ENCODE data around the gene PTCD2. TPM values are rescaled to one million over a fixed set of nuclear protein-coding genes. Genes with fewer than 3 reads are reported as not detected.

The PTCD2 gene
- total RNA-seq, 2 donors from 2014 or later = 9.5 to 13.4 TPM

- Histone ChIP-seq H3K4me3 (ENCODE audit: low read length) (no peak overlapping the region), H3K27me3 (ENCODE audit: control insufficient read depth, insufficient read depth, low read length, poor library complexity, severe bottlenecking) (no peaks in the 10 kb centered on the region), H3K9me3 (ENCODE audit: control insufficient read depth, low read length) (no peaks in the 10 kb centered on the region), H3K36me3 (ENCODE audit: control insufficient read depth, insufficient read depth, low read length) (peaks cover 32% of the 10 kb centered on the region), H3K27ac (ENCODE audit: low read depth, low read length) (no peak overlapping the region), H3K4me1 (ENCODE audit: control insufficient read depth, insufficient read depth, low read length) (no peaks in the 10 kb centered on the region), H3K9ac (ENCODE audit: extremely low read depth, low read length, poor library complexity, severe bottlenecking) (no peak overlapping the region)
- H3K4me3 Mint-ChIP-seq = no peak overlapping the region
- peaks cover 13% of the 10 kb centered on the region for H3K36me3 Mint-ChIP-seq (ENCODE audit: low read depth)
- H3K27me3 Mint-ChIP-seq (ENCODE audit: insufficient read depth) = no peaks in the 10 kb centered on the region
- H3K4me1 Mint-ChIP-seq = no peaks in the 10 kb centered on the region
- no peaks in the 10 kb centered on the region for H3K9me3 Mint-ChIP-seq
- 100% methylated on average over 2 of the region's 2 CpGs for WGBS, 2 experiments (ENCODE audit: insufficient coverage in 1 of 2, insufficient read length in 1 of 2)
- no peak for DNase-seq
- H3K27ac Mint-ChIP-seq = no peak overlapping the region
- TF ChIP-seq, protein P1, sequence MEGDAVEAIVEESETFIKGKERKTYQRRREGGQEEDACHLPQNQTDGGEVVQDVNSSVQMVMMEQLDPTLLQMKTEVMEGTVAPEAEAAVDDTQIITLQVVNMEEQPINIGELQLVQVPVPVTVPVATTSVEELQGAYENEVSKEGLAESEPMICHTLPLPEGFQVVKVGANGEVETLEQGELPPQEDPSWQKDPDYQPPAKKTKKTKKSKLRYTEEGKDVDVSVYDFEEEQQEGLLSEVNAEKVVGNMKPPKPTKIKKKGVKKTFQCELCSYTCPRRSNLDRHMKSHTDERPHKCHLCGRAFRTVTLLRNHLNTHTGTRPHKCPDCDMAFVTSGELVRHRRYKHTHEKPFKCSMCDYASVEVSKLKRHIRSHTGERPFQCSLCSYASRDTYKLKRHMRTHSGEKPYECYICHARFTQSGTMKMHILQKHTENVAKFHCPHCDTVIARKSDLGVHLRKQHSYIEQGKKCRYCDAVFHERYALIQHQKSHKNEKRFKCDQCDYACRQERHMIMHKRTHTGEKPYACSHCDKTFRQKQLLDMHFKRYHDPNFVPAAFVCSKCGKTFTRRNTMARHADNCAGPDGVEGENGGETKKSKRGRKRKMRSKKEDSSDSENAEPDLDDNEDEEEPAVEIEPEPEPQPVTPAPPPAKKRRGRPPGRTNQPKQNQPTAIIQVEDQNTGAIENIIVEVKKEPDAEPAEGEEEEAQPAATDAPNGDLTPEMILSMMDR (conservative IDR thresholded peaks at IDR 0.05) = no peak
Observed at GRCh38 chr5:72283358-72283757, 36.8 kb upstream of the PTCD2 start.

DNA sequence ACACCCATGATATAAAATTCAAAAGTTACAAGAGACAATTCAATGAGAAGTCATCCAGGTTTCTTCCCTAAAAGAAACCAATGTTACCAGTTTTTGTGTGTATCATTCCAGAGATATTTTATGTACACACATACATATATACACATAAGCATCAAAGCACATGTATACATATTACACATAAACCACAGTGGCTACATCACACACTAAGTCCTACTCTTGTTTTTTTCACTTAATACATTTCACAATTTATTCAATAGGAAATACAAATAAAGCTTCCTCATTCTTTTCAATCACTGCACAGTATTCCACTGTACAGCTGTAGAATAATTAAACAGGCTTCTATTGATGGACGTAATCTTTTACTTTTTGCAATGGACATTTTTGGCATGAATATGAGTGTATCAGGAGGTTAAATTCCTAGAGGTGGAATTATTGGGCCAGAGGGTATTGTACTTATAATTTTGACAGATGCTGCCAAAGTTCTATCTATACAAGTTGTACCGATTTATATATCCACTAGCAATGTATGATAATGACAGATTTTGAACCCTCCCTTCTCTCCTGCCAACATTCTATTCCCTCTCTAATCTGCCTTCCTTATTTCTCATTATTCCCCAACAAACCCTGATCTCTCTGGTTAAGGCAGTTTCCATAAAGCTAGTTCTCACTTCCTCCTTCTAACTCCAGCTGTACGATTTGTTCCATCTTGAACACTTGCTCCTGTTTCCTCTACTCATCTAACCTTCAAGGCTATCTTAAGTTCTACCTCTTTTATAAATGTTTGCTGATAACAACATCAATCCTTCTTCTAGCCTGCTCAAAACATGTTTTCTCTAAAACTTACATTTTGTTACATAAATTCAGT is 35.4 kb upstream of the PTCD2 start:
- WGBS, 2 experiments (ENCODE audit: insufficient coverage in 1 of 2, insufficient read length in 1 of 2) = 89 to 93% methylated on average over 2 to 3 of the region's 3 CpGs
- no peaks in the 10 kb centered on the region for H3K9me3 ChIP-seq (ENCODE audit: control insufficient read depth, low read length)
- H3K36me3 ChIP-seq (ENCODE audit: control insufficient read depth, insufficient read depth, low read length) = peaks cover 25% of the 10 kb centered on the region
- no peaks in the 10 kb centered on the region for H3K4me1 ChIP-seq (ENCODE audit: control insufficient read depth, insufficient read depth, low read length)
- H3K36me3 Mint-ChIP-seq (ENCODE audit: low read depth) = peaks cover 17% of the 10 kb centered on the region
- H3K9me3 Mint-ChIP-seq = no peaks in the 10 kb centered on the region
- H3K4me1 Mint-ChIP-seq = no peaks in the 10 kb centered on the region
- no peak overlapping the region for H3K27ac Mint-ChIP-seq
- H3K4me3 Mint-ChIP-seq = no peak overlapping the region
- no peak overlapping the region for H3K4me3 ChIP-seq (ENCODE audit: low read length)
- H3K27me3 ChIP-seq (ENCODE audit: control insufficient read depth, insufficient read depth, low read length, poor library complexity, severe bottlenecking) = no peaks in the 10 kb centered on the region
- no peak overlapping the region for H3K27ac ChIP-seq (ENCODE audit: low read depth, low read length)
- no peaks in the 10 kb centered on the region for H3K27me3 Mint-ChIP-seq (ENCODE audit: insufficient read depth)
- DNase-seq = no peak
- no peak overlapping the region for H3K9ac ChIP-seq (ENCODE audit: extremely low read depth, low read length, poor library complexity, severe bottlenecking)
- TF ChIP-seq, protein P1 (conservative IDR thresholded peaks at IDR 0.05) = no peak

- DNase-seq = no peak
- no peaks in the 10 kb centered on the region for H3K4me1 Mint-ChIP-seq
- H3K27me3 ChIP-seq (ENCODE audit: control insufficient read depth, insufficient read depth, low read length, poor library complexity, severe bottlenecking) = no peaks in the 10 kb centered on the region
- no peak overlapping the region for H3K4me3 ChIP-seq (ENCODE audit: low read length)
- H3K36me3 ChIP-seq (ENCODE audit: control insufficient read depth, insufficient read depth, low read length) = peaks cover 31% of the 10 kb centered on the region
- H3K9ac ChIP-seq (ENCODE audit: extremely low read depth, low read length, poor library complexity, severe bottlenecking) = no peak overlapping the region
- WGBS, 2 experiments (ENCODE audit: insufficient coverage in 1 of 2, insufficient read length in 1 of 2) = 94 to 100% methylated on average over 1 to 3 of the region's 3 CpGs
- no peaks in the 10 kb centered on the region for H3K9me3 Mint-ChIP-seq
- H3K36me3 Mint-ChIP-seq (ENCODE audit: low read depth) = peaks cover 17% of the 10 kb centered on the region
- no peak overlapping the region for H3K4me3 Mint-ChIP-seq
- TF ChIP-seq, protein P1 (conservative IDR thresholded peaks at IDR 0.05) = no peak
- H3K27me3 Mint-ChIP-seq (ENCODE audit: insufficient read depth) = no peaks in the 10 kb centered on the region
- no peaks in the 10 kb centered on the region for H3K4me1 ChIP-seq (ENCODE audit: control insufficient read depth, insufficient read depth, low read length)
- H3K27ac Mint-ChIP-seq = no peak overlapping the region
- H3K9me3 ChIP-seq (ENCODE audit: control insufficient read depth, low read length) = no peaks in the 10 kb centered on the region
- H3K27ac ChIP-seq (ENCODE audit: low read depth, low read length) = no peak overlapping the region
Observed at GRCh38 chr5:72285424-72285821, 34.8 kb upstream of the PTCD2 start.

All from endodermal cell (in vitro differentiated cells).